ENCODE results near the gene CPPED1.

DNA sequence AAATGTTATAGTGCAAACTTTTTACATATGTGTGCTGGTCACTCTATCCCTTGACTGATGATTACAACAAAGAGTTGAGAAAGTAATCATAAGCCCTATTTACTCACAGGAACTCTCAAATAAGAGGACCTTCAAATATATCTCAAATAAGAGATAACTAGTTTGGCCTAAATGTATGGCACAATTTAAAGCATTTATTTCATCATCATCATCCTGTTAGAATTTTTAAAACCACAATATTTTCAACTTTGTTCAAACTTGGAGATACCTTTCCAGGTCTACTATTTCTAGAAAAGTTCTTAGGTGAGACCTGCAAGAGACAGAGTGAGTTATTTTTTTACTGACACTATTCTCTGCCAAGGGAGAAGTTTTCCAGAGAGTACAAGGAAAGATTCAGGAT, 5.5 kb downstream of the CPPED1 start:
- TF ChIP-seq, protein P1, sequence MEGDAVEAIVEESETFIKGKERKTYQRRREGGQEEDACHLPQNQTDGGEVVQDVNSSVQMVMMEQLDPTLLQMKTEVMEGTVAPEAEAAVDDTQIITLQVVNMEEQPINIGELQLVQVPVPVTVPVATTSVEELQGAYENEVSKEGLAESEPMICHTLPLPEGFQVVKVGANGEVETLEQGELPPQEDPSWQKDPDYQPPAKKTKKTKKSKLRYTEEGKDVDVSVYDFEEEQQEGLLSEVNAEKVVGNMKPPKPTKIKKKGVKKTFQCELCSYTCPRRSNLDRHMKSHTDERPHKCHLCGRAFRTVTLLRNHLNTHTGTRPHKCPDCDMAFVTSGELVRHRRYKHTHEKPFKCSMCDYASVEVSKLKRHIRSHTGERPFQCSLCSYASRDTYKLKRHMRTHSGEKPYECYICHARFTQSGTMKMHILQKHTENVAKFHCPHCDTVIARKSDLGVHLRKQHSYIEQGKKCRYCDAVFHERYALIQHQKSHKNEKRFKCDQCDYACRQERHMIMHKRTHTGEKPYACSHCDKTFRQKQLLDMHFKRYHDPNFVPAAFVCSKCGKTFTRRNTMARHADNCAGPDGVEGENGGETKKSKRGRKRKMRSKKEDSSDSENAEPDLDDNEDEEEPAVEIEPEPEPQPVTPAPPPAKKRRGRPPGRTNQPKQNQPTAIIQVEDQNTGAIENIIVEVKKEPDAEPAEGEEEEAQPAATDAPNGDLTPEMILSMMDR (IDR thresholded peaks at IDR 0.05), result no peak
- TF ChIP-seq POLR2A (IDR thresholded peaks at IDR 0.05), result no peak

Measured in tibial nerve (tissue), 3 donors.